ENCODE measurements around the gene GCNT2. TPM values are rescaled to one million over a fixed set of nuclear protein-coding genes. Genes with fewer than 3 reads are reported as not detected.

The GCNT2 gene
- total RNA-seq, 6 experiments from 2014 or later = 6.6 to 10.5 (median 9.3) TPM

DNA sequence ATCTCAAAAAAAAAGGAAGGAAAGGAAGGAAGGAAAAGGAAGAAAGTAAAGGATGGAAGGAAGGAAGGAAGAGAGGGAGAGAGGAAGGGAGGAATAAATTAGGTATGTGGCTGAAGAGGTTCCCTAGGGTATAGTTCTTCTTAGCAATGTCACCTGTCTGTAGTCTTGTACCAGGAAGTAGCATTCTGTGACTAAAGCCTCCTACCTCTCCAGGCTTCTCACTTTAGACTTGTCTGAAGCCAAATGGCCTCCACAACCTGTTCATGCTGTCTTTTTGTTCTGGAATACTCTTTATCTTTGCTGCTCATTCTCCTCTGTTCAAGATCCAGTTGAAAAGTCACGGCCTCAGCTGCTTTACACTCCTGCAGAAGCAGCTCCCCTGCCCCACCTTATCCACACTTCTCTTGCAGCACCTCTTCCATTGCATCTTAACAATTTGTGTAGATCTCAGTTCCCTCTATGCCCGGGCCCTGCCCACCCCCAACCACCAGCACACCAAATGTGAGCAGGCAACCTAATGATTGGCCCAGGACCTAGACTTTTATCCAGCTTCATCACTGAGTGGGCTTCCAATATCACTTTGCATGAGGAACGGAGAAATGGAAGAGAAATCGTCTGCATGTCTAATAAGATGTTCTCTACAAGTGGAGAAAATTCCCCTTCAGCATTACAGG is 19.1 kb downstream of the GCNT2 start:
- no peak for DNase-seq
- 74% methylated on average over 4 of the region's 4 CpGs for WGBS (ENCODE audit: insufficient coverage, low coverage, low lambda C conversion rate, missing lambda C conversion rate)
- intact Hi-C loops (cut with DNase I) = no loop called here

DNA sequence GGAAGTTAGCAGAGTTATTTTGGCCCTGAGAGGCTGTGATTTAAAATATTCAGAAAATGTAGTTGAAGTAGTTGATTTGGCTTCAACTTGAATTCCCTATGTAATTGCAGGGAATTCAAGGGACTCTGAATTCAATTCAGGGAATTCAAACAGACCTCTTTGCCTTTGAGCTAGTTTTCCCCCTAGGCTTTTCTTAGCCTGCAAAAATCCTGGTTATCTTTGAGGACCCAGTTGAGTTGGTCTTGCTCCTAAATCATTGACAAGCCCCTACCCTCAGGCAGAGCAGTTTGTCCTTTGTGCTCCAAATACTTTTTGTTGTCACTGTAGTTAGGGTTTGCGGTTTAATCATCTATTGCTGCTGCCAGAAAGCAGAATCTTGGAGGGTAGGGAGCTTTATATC is 20.4 kb downstream of the GCNT2 start:
- Histone ChIP-seq H3K9me3 (no peaks in the 10 kb centered on the region), H3K27me3 (no peaks in the 10 kb centered on the region), H3K4me3 (no peak overlapping the region), H3K4me1 (no peaks in the 10 kb centered on the region), H3K27ac (no peak overlapping the region), H3K36me3 (no peaks in the 10 kb centered on the region)
- ATAC-seq (no peak), DNase-seq (no peak)
- intact Hi-C loops (cut with DNase I) = no loop called here
- no peak for TF ChIP-seq POLR2A (IDR thresholded peaks at IDR 0.05)
- TF ChIP-seq, protein P1, sequence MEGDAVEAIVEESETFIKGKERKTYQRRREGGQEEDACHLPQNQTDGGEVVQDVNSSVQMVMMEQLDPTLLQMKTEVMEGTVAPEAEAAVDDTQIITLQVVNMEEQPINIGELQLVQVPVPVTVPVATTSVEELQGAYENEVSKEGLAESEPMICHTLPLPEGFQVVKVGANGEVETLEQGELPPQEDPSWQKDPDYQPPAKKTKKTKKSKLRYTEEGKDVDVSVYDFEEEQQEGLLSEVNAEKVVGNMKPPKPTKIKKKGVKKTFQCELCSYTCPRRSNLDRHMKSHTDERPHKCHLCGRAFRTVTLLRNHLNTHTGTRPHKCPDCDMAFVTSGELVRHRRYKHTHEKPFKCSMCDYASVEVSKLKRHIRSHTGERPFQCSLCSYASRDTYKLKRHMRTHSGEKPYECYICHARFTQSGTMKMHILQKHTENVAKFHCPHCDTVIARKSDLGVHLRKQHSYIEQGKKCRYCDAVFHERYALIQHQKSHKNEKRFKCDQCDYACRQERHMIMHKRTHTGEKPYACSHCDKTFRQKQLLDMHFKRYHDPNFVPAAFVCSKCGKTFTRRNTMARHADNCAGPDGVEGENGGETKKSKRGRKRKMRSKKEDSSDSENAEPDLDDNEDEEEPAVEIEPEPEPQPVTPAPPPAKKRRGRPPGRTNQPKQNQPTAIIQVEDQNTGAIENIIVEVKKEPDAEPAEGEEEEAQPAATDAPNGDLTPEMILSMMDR (IDR thresholded peaks at IDR 0.05) = no peak
- WGBS (ENCODE audit: insufficient coverage, low coverage, low lambda C conversion rate, missing lambda C conversion rate) = 91% methylated on average over 1 of the region's 1 CpG

More for the DNA sequence above, 19.1 kb downstream of the GCNT2 start:
- Histone ChIP-seq H3K27ac (no peak overlapping the region), H3K27me3 (no peaks in the 10 kb centered on the region), H3K4me3 (no peak overlapping the region), H3K9me3 (no peaks in the 10 kb centered on the region), H3K4me1 (no peaks in the 10 kb centered on the region), H3K36me3 (no peaks in the 10 kb centered on the region)
- ATAC-seq = no peak
- TF ChIP-seq, protein P1 (IDR thresholded peaks at IDR 0.05) = no peak
- no peak for TF ChIP-seq POLR2A (IDR thresholded peaks at IDR 0.05)

DNA sequence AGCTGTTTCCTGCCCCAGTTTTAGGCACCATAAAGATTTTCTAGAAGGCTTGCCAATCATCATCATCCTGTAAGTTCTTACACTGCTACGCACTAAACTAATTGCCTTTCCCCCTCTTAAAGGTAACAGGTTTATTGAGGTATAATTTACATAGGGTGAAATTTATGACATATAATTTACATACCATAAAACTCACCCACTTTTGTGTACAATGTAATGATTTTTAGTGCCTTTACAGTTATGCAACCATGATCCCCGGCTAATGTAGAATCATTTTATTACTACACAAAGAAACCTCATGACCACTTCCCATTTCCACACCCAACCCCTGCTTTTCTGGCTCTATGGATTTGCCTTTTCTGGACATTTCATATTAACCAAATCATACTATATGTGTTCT is 21.1 kb downstream of the GCNT2 start:
- ATAC-seq = no peak
- TF ChIP-seq, protein P1 (IDR thresholded peaks at IDR 0.05) = no peak
- no peak for TF ChIP-seq POLR2A (IDR thresholded peaks at IDR 0.05)
- Histone ChIP-seq H3K36me3 (no peaks in the 10 kb centered on the region), H3K27me3 (no peaks in the 10 kb centered on the region), H3K4me3 (no peak overlapping the region), H3K9me3 (no peaks in the 10 kb centered on the region), H3K4me1 (no peaks in the 10 kb centered on the region), H3K27ac (no peak overlapping the region)
- intact Hi-C loops (cut with DNase I) = no loop called here
- 86% methylated on average over 2 of the region's 2 CpGs for WGBS (ENCODE audit: insufficient coverage, low coverage, low lambda C conversion rate, missing lambda C conversion rate)
- no peak for DNase-seq

DNA sequence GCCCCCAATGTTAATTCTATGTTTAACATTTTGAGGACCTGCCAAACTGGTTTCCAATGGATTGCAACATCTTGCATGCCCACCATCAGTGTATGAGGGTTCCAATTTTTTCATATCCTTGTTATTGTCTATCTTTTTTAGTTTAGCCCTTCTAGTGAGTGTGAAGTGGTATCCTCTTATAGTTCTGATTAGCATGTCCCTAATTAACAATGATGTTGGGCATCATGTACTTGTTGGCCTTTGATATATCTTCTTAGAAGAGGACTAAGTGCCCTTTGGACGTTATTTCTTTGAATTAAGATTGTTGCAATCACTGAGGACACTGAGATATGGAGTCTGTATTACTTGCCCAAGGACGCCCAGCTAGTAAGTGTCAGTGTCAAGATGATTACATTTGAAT is 22.3 kb downstream of the GCNT2 start:
- H3K4me1 ChIP-seq = no peaks in the 10 kb centered on the region
- H3K4me3 ChIP-seq = no peak overlapping the region
- 100% methylated on average over 2 of the region's 2 CpGs for WGBS (ENCODE audit: insufficient coverage, low coverage, low lambda C conversion rate, missing lambda C conversion rate)
- TF ChIP-seq, protein P1 (IDR thresholded peaks at IDR 0.05) = no peak
- no peak for TF ChIP-seq POLR2A (IDR thresholded peaks at IDR 0.05)
- no peaks in the 10 kb centered on the region for H3K9me3 ChIP-seq
- no peak for ATAC-seq
- DNase-seq = no peak
- H3K27me3 ChIP-seq = no peaks in the 10 kb centered on the region
- intact Hi-C loops (cut with DNase I) = no loop called here
- no peak overlapping the region for H3K27ac ChIP-seq
- H3K36me3 ChIP-seq = no peaks in the 10 kb centered on the region
